ENCODE data around the gene ZIC5. TPM values are rescaled to one million over a fixed set of nuclear protein-coding genes. Genes with fewer than 3 reads are reported as not detected.
A peak's percentile ranks its signal among the peaks of the same experiment; 100 is the strongest.

ZIC5 gene
- total and polyA plus RNA-seq, 9 of the 15 experiments (the other 6 are each of a cell fraction or from before 2014, with no cell fraction given): 0.57 to 2.0 (median 1.1) TPM

DNA sequence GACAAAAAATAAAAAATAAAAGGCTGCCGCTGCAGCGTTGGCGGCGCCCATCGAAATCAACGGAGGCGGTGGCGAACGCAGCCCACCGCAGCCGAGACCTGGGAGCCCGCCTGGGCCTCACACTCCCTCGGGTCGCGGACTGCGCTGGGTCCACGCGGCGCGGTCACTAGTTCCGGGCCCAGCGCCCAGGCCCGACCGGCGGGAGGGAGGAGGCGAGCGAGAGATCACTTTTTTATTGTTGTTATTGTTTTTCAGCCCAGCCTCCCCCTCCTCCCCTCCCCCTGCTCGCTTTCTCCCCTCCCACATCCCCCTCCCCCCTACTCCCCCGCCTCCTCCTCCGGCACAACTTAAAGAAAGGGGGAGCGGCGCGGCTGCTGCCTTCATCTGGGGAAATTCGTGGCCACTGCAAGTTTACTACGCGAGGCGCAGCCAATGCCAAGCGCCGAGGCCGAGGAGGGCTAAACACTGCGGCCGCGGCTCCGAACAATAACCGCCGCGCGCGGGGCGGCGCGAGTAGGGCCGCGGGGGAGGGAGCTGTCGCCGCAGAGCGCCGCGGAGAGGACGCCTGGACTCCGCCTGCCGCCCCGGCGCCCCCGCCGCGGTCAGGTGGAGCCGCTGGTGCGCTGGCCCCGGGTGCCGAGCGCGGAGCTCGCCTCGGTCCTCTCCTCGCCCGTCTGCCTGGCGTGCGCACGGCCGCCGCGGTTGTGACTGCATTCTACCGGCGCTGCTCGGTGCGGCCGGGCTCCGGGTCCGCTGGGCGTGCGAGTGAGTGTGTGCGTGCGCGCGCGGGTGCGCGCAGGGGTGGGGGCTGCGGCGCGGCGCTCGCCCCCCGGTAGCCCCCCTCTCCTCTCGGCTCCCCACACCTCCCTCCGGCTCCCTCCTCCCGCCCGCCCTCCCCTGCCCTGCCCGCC lies 9.5 kb upstream of the ZIC5 start (continued):
- TF ChIP-seq, protein P1, sequence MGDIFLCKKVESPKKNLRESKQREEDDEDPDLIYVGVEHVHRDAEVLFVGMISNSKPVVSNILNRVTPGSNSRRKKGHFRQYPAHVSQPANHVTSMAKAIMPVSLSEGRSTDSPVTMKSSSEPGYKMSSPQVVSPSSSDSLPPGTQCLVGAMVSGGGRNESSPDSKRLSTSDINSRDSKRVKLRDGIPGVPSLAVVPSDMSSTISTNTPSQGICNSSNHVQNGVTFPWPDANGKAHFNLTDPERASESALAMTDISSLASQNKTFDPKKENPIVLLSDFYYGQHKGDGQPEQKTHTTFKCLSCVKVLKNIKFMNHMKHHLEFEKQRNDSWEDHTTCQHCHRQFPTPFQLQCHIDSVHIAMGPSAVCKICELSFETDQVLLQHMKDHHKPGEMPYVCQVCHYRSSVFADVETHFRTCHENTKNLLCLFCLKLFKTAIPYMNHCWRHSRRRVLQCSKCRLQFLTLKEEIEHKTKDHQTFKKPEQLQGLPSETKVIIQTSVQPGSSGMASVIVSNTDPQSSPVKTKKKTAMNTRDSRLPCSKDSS (IDR thresholded peaks at IDR 0.05; ENCODE audit: low read depth, partially characterized antibody): no peak
- TF ChIP-seq ZNF263 (CRISPR knock-in tag; IDR thresholded peaks at IDR 0.05; ENCODE audit: borderline replicate concordance) (no peak), NRF1 (conservative IDR thresholded peaks at IDR 0.05 in 1 of 2, IDR thresholded peaks at IDR 0.05 in 1 of 2) (peak in 1 of 2 experiments; percentile 57; a peak in 2 of 4 replicates), CBFB (CRISPR knock-in tag; IDR thresholded peaks at IDR 0.05) (no peak), CAMTA2 (CRISPR knock-in tag; conservative IDR thresholded peaks at IDR 0.05) (no peak), ESRRA (IDR thresholded peaks at IDR 0.05; ENCODE audit: borderline replicate concordance, low read depth) (peak; percentile 43; the same call in 1 of the 2 replicates), KLF13 (tag; IDR thresholded peaks at IDR 0.05; ENCODE audit: borderline replicate concordance, low read depth) (no peak), SOX6 (IDR thresholded peaks at IDR 0.05) (peak; percentile 7; the same call in 1 of the 2 replicates), HDAC2 (IDR thresholded peaks at IDR 0.05) (no peak), ZNF274 (IDR thresholded peaks at IDR 0.05; ENCODE audit: borderline replicate concordance, low read depth, low read length) (no peak), BRD4 (IDR thresholded peaks at IDR 0.05) (no peak), SLC30A9 (CRISPR knock-in tag; IDR thresholded peaks at IDR 0.05) (no peak), POLR2AphosphoS5 (IDR thresholded peaks at IDR 0.05; ENCODE audit: control insufficient read depth, insufficient read depth, low read depth, low read length) (peak; percentile 57; the same call in 1 of the 2 replicates)
- TF ChIP-seq, protein P2, sequence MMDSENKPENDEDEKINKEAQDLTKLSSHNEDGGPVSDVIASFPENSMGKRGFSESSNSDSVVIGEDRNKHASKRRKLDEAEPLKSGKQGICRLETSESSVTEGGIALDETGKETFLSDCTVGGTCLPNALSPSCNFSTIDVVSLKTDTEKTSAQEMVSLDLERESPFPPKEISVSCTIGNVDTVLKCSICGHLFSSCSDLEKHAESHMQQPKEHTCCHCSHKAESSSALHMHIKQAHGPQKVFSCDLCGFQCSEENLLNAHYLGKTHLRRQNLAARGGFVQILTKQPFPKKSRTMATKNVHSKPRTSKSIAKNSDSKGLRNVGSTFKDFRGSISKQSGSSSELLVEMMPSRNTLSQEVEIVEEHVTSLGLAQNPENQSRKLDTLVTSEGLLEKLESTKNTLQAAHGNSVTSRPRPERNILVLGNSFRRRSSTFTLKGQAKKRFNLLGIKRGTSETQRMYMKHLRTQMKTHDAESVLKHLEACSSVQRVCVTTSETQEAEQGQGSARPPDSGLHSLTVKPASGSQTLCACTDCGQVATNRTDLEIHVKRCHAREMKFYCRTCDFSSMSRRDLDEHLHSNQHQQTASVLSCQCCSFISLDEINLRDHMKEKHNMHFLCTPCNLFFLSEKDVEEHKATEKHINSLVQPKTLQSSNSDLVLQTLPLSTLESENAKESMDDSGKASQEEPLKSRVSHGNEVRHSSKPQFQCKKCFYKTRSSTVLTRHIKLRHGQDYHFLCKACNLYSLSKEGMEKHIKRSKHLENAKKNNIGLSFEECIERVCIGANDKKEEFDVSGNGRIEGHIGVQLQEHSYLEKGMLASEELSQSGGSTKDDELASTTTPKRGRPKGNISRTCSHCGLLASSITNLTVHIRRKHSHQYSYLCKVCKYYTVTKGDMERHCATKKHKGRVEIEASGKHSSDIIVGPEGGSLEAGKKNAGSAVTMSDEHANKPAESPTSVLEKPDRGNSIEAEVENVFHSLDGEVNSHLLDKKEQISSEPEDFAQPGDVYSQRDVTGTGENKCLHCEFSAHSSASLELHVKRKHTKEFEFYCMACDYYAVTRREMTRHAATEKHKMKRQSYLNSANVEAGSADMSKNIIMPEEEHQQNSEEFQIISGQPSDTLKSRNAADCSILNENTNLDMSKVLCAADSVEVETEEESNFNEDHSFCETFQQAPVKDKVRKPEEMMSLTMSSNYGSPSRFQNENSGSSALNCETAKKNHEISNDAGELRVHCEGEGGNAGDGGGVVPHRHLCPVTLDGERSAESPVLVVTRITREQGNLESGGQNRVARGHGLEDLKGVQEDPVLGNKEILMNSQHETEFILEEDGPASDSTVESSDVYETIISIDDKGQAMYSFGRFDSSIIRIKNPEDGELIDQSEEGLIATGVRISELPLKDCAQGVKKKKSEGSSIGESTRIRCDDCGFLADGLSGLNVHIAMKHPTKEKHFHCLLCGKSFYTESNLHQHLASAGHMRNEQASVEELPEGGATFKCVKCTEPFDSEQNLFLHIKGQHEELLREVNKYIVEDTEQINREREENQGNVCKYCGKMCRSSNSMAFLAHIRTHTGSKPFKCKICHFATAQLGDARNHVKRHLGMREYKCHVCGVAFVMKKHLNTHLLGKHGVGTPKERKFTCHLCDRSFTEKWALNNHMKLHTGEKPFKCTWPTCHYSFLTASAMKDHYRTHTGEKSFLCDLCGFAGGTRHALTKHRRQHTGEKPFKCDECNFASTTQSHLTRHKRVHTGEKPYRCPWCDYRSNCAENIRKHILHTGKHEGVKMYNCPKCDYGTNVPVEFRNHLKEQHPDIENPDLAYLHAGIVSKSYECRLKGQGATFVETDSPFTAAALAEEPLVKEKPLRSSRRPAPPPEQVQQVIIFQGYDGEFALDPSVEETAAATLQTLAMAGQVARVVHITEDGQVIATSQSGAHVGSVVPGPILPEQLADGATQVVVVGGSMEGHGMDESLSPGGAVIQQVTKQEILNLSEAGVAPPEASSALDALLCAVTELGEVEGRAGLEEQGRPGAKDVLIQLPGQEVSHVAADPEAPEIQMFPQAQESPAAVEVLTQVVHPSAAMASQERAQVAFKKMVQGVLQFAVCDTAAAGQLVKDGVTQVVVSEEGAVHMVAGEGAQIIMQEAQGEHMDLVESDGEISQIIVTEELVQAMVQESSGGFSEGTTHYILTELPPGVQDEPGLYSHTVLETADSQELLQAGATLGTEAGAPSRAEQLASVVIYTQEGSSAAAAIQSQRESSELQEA (IDR thresholded peaks at IDR 0.05; ENCODE audit: low read depth): no peak
- TF ChIP-seq, protein P3, sequence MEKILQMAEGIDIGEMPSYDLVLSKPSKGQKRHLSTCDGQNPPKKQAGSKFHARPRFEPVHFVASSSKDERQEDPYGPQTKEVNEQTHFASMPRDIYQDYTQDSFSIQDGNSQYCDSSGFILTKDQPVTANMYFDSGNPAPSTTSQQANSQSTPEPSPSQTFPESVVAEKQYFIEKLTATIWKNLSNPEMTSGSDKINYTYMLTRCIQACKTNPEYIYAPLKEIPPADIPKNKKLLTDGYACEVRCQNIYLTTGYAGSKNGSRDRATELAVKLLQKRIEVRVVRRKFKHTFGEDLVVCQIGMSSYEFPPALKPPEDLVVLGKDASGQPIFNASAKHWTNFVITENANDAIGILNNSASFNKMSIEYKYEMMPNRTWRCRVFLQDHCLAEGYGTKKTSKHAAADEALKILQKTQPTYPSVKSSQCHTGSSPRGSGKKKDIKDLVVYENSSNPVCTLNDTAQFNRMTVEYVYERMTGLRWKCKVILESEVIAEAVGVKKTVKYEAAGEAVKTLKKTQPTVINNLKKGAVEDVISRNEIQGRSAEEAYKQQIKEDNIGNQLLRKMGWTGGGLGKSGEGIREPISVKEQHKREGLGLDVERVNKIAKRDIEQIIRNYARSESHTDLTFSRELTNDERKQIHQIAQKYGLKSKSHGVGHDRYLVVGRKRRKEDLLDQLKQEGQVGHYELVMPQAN (IDR thresholded peaks at IDR 0.05; ENCODE audit: borderline replicate concordance): no peak

Data from K562 (cell line).